ENCODE results near the gene RGS8.

The RGS8 gene

DNA sequence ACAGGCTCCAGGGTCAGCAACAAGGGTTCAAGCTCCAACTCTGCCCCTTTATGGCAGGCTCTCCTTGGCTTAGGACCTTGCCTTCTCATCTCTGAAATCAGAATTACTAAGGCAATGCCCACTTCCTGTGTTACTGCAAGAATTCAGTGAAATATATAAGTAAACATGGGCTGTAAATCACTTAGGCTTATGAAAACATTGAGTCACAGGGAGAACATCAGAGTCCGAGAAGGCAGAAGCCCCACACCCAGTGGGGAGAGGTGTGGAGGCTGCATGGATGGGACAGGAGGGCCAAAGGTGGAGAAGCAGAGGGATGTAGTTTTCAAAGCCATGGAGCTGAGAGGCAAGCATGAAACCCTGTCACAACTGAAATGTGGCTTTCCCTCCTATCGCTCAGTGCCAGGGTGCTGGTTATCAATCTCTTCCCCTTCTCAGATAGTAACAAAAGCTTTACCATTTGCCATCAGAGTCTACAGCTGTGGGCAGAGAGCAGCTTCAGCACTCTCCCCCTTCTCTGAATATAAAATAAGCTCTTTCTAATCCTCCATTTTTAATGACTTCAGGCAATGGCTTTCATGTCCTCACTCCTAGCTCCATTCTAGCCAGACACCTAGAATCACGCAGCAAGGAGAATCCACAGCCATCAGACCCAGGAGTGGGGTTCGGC, 3.4 kb downstream of the RGS8 start:
- H3K4me3 ChIP-seq (ENCODE audit: control insufficient read depth in 1 of 7, extremely low read depth in 1 of 7, insufficient read depth in 4 of 7, low read depth in 2 of 7, low read length in 6 of 7), result no peak overlapping the region
- peaks cover 8 to 41% (median 33%) of the 10 kb centered on the region in 5 experiments for H3K27me3 ChIP-seq (replicated peaks in 2 of 5; ENCODE audit: control insufficient read depth in 4 of 5, insufficient read depth in 5 of 5, low read length in 4 of 5)
- POLR2A ChIA-PET, result no interaction called here
- H3K4me1 ChIP-seq (ENCODE audit: control extremely low read depth in 1 of 4, control insufficient read depth in 4 of 4, insufficient read depth in 4 of 4, low read length in 3 of 4), result no peaks in the 10 kb centered on the region
- 72% methylated on average over 2 of the region's 4 CpGs for WGBS (ENCODE audit: insufficient coverage)
- peak in 1 of 3 donors; percentile 22 for DNase-seq
- H3K27ac ChIP-seq (ENCODE audit: insufficient read depth in 1 of 2, low read depth in 1 of 2, low read length in 2 of 2, poor library complexity in 1 of 2, severe bottlenecking in 2 of 2), result no peak overlapping the region
- no peaks in the 10 kb centered on the region for H3K9me3 ChIP-seq (ENCODE audit: control extremely low read depth in 1 of 5, control insufficient read depth in 4 of 5, insufficient read depth in 2 of 5, low read depth in 1 of 5, low read length in 4 of 5)
- H3K36me3 ChIP-seq (ENCODE audit: control insufficient read depth in 4 of 4, insufficient read depth in 4 of 4, low read length in 3 of 4), result no peaks in the 10 kb centered on the region
- CTCF ChIA-PET, result interaction anchor here (0.8 to 1.0 kb wide), 2 partner anchors 10 to 66 kb away, joined by 3 read pairs; no protein-coding TSS in a partner anchor

DNA sequence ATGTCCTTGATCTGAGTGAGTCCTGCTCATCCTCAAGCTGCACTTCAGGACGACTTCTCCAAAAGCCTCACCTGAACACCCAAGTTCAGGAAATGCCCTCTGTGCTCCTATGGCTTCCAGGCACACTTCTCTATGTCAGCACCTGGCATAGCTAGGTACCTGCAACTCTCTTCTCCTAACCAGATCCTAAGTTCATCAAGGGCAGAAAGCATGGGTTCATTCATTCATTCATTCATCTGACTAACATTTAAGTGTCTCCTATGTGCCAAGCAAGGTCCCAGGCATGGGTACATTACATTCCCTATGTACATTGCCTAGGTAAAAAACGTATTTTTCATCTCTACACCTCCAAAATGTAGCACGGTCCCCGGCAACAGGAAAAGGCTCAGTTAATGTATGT, 4.0 kb downstream of the RGS8 start:
- H3K27ac ChIP-seq (ENCODE audit: insufficient read depth in 1 of 2, low read depth in 1 of 2, low read length in 2 of 2, poor library complexity in 1 of 2, severe bottlenecking in 2 of 2), result no peak overlapping the region
- no peak overlapping the region for H3K4me3 ChIP-seq (ENCODE audit: control insufficient read depth in 1 of 7, extremely low read depth in 1 of 7, insufficient read depth in 4 of 7, low read depth in 2 of 7, low read length in 6 of 7)
- no peaks in the 10 kb centered on the region for H3K36me3 ChIP-seq (ENCODE audit: control insufficient read depth in 4 of 4, insufficient read depth in 4 of 4, low read length in 3 of 4)
- H3K9me3 ChIP-seq (ENCODE audit: control extremely low read depth in 1 of 5, control insufficient read depth in 4 of 5, insufficient read depth in 2 of 5, low read depth in 1 of 5, low read length in 4 of 5), result no peaks in the 10 kb centered on the region
- CTCF ChIA-PET, result no interaction called here
- no peaks in the 10 kb centered on the region for H3K4me1 ChIP-seq (ENCODE audit: control extremely low read depth in 1 of 4, control insufficient read depth in 4 of 4, insufficient read depth in 4 of 4, low read length in 3 of 4)
- WGBS (ENCODE audit: insufficient coverage), result 88% methylated on average over 1 of the region's 4 CpGs
- DNase-seq, result no peak
- POLR2A ChIA-PET, result no interaction called here
- peaks cover 8 to 35% (median 27%) of the 10 kb centered on the region in 5 experiments for H3K27me3 ChIP-seq (replicated peaks in 2 of 5; ENCODE audit: control insufficient read depth in 4 of 5, insufficient read depth in 5 of 5, low read length in 4 of 5)

DNA sequence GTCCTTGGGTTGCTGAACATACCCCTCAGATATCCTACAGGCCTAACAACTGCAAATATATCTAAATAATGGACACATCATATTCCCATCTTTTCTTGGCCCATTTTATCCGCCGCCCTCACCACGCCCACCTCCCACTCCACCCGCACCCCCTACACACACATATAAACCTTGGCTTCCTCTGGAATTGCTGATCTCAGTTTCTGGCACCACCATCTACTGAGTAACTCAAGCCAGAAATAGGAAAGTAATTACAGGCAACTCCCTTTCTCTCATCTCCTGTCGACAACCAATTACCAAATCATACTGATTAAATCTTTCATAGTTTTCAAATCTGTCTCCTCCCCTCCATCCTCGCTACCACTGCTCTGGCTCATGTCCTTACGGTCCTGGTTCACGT, 4.7 kb downstream of the RGS8 start:
- Histone ChIP-seq H3K27me3 (replicated peaks in 2 of 5; ENCODE audit: control insufficient read depth in 4 of 5, insufficient read depth in 5 of 5, low read length in 4 of 5) (peaks cover 8 to 28% (median 24%) of the 10 kb centered on the region in 5 experiments), H3K4me1 (ENCODE audit: control extremely low read depth in 1 of 4, control insufficient read depth in 4 of 4, insufficient read depth in 4 of 4, low read length in 3 of 4) (no peaks in the 10 kb centered on the region), H3K27ac (ENCODE audit: insufficient read depth in 1 of 2, low read depth in 1 of 2, low read length in 2 of 2, poor library complexity in 1 of 2, severe bottlenecking in 2 of 2) (no peak overlapping the region), H3K36me3 (ENCODE audit: control insufficient read depth in 4 of 4, insufficient read depth in 4 of 4, low read length in 3 of 4) (no peaks in the 10 kb centered on the region), H3K4me3 (ENCODE audit: control insufficient read depth in 1 of 7, extremely low read depth in 1 of 7, insufficient read depth in 4 of 7, low read depth in 2 of 7, low read length in 6 of 7) (no peak overlapping the region), H3K9me3 (ENCODE audit: control extremely low read depth in 1 of 5, control insufficient read depth in 4 of 5, insufficient read depth in 2 of 5, low read depth in 1 of 5, low read length in 4 of 5) (no peaks in the 10 kb centered on the region)
- no peak for DNase-seq
- CTCF ChIA-PET, result no interaction called here
- POLR2A ChIA-PET, result no interaction called here
- WGBS (ENCODE audit: insufficient coverage), result over 99% methylated on average over 8 of the region's 8 CpGs

DNA sequence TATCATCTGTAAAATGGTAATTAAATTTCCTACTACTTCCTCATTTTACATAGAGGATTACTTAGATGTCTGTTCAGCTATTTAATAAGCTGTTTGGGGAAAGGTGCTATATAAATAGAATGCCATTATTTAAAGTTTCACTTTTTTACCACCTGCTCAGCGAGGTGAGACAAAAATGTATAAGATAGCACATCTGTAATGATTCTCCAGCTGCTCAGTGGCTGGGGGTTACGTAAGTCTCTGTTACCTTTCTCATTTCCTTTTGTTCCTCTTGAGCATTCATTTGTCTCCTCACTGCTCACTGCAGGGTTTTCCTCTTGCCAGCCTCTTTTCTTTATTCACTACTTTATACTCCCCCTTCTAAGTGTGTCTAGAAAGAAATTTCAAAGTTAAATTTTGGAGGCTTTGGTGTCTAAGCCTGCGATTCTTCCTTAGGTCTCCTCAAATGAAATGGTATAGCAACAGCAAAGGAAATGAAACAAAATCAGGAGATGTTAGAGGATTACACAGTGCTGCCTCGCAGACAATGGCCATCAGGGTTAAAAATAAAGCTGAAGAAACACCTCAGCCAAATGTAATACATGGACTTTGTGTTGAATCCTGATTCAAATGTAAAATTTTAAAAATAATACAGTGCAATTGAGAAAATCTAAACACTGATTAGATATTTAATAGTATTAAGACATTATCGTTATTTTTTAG, 6.8 kb downstream of the RGS8 start:
- Histone ChIP-seq H3K9me3 (ENCODE audit: control extremely low read depth in 1 of 5, control insufficient read depth in 4 of 5, insufficient read depth in 2 of 5, low read depth in 1 of 5, low read length in 4 of 5) (no peaks in the 10 kb centered on the region), H3K27ac (ENCODE audit: insufficient read depth in 1 of 2, low read depth in 1 of 2, low read length in 2 of 2, poor library complexity in 1 of 2, severe bottlenecking in 2 of 2) (no peak overlapping the region), H3K27me3 (replicated peaks in 2 of 5; ENCODE audit: control insufficient read depth in 4 of 5, insufficient read depth in 5 of 5, low read length in 4 of 5) (peaks cover 0 to 26% (median 9%) of the 10 kb centered on the region in 5 experiments), H3K4me1 (ENCODE audit: control extremely low read depth in 1 of 4, control insufficient read depth in 4 of 4, insufficient read depth in 4 of 4, low read length in 3 of 4) (no peaks in the 10 kb centered on the region), H3K4me3 (ENCODE audit: control insufficient read depth in 1 of 7, extremely low read depth in 1 of 7, insufficient read depth in 4 of 7, low read depth in 2 of 7, low read length in 6 of 7) (no peak overlapping the region), H3K36me3 (ENCODE audit: control insufficient read depth in 4 of 4, insufficient read depth in 4 of 4, low read length in 3 of 4) (no peaks in the 10 kb centered on the region)
- ChIA-PET CTCF (interaction anchor here (1.2 to 2.0 kb wide), 3 partner anchors 8 to 47 kb away, joined by 3 to 7 read pairs (median 4); no protein-coding TSS in a partner anchor), POLR2A (no interaction called here)
- 72% methylated on average over 3 of the region's 5 CpGs for WGBS (ENCODE audit: insufficient coverage)
- DNase-seq, result peak in 1 of 3 donors; percentile 5

- Histone ChIP-seq H3K27me3 (replicated peaks in 2 of 5; ENCODE audit: control insufficient read depth in 4 of 5, insufficient read depth in 5 of 5, low read length in 4 of 5) (peaks cover 0 to 19% (median 3%) of the 10 kb centered on the region in 5 experiments), H3K9me3 (ENCODE audit: control extremely low read depth in 1 of 5, control insufficient read depth in 4 of 5, insufficient read depth in 2 of 5, low read depth in 1 of 5, low read length in 4 of 5) (no peaks in the 10 kb centered on the region), H3K4me3 (ENCODE audit: control insufficient read depth in 1 of 7, extremely low read depth in 1 of 7, insufficient read depth in 4 of 7, low read depth in 2 of 7, low read length in 6 of 7) (no peak overlapping the region), H3K27ac (ENCODE audit: insufficient read depth in 1 of 2, low read depth in 1 of 2, low read length in 2 of 2, poor library complexity in 1 of 2, severe bottlenecking in 2 of 2) (no peak overlapping the region), H3K36me3 (ENCODE audit: control insufficient read depth in 4 of 4, insufficient read depth in 4 of 4, low read length in 3 of 4) (no peaks in the 10 kb centered on the region), H3K4me1 (ENCODE audit: control extremely low read depth in 1 of 4, control insufficient read depth in 4 of 4, insufficient read depth in 4 of 4, low read length in 3 of 4) (no peaks in the 10 kb centered on the region)
- WGBS (ENCODE audit: insufficient coverage), result 94% methylated on average over 2 of the region's 4 CpGs
- no peak for DNase-seq
- CTCF ChIA-PET, result interaction anchor here (1.9 to 2.0 kb wide), 2 partner anchors 9 to 10 kb away, joined by 4 to 7 read pairs; no protein-coding TSS in a partner anchor
- POLR2A ChIA-PET, result no interaction called here
Measured at GRCh38 chr1:182676274-182676673, 8.1 kb downstream of the RGS8 start.

- Histone ChIP-seq H3K27me3 (replicated peaks in 2 of 5; ENCODE audit: control insufficient read depth in 4 of 5, insufficient read depth in 5 of 5, low read length in 4 of 5) (peaks cover 0 to 21% (median 5%) of the 10 kb centered on the region in 5 experiments), H3K9me3 (ENCODE audit: control extremely low read depth in 1 of 5, control insufficient read depth in 4 of 5, insufficient read depth in 2 of 5, low read depth in 1 of 5, low read length in 4 of 5) (no peaks in the 10 kb centered on the region), H3K27ac (ENCODE audit: insufficient read depth in 1 of 2, low read depth in 1 of 2, low read length in 2 of 2, poor library complexity in 1 of 2, severe bottlenecking in 2 of 2) (no peak overlapping the region), H3K4me3 (ENCODE audit: control insufficient read depth in 1 of 7, extremely low read depth in 1 of 7, insufficient read depth in 4 of 7, low read depth in 2 of 7, low read length in 6 of 7) (no peak overlapping the region), H3K4me1 (ENCODE audit: control extremely low read depth in 1 of 4, control insufficient read depth in 4 of 4, insufficient read depth in 4 of 4, low read length in 3 of 4) (no peaks in the 10 kb centered on the region), H3K36me3 (ENCODE audit: control insufficient read depth in 4 of 4, insufficient read depth in 4 of 4, low read length in 3 of 4) (no peaks in the 10 kb centered on the region)
- DNase-seq, result no peak
- 90% methylated on average over 6 of the region's 8 CpGs for WGBS (ENCODE audit: insufficient coverage)
- POLR2A ChIA-PET, result no interaction called here
- CTCF ChIA-PET, result no interaction called here
Measured at GRCh38 chr1:182674346-182675246, 9.8 kb downstream of the RGS8 start.

All from common myeloid progenitor, CD34-positive (primary cell).